GM19025 (cell line): ENCODE data around the gene TRIM17.

Experiments
- ATAC-seq: cut with Tn5 transposase; IDR thresholded peaks from one replicate; pipeline ENCODE4 v1.9.1; 2021; ENCODE audit warnings: mild to moderate bottlenecking, low read depth, moderate library complexity; ENCODE audit not compliant: unreplicated experiment

The TRIM17 gene

DNA sequence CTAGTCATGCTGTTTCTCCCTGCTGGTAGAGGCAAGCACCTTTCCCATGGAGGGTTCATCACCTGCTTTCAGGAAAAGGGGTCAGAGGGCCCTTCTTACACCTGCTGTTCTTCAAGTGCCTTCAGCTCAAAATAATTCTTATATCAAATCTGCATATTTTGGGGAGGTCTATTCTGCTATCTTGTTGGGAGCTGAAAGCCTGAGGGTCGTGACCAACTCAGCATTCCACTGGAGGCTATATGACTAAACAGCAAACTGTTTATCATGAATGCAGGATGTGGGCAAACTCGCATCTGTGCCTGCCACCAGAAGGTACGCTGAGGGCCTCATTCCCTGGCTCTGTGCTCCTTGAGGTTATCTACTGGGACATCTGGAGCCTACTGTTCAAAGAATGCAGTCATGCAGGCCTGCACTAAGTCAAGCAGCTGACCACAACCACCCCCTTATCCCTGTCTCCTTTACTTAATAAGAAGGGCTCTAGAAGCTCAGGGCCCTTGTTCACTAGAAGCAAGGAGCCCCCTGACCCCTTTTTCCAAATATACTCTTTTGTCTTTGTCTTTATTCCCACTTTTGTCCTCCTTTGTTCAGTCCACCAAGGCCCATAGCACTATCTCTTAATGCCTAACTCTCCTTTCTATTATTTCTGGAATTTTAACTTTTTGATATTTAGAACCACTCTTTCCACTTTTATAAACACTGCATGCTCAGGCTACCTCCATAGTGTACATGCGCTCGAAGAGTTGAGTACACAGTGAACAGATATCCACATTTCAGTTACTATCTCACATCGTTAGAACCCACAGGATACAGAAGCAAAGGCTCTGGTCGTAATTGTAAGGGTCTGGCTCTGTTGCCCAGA lies 4.5 kb upstream of the TRIM17 start:
- no peak for ATAC-seq

GRCh38 chr1:228417483-228418203 lies 982 bp upstream of the TRIM17 start:
- no peak for ATAC-seq

GRCh38 chr1:228417061-228417460 lies 400 bp upstream of the TRIM17 start:
- ATAC-seq, result no peak

GRCh38 chr1:228415853-228416216 lies 826 bp downstream of the TRIM17 start:
- no peak for ATAC-seq

- ATAC-seq, result no peak
These were observed 1.4 kb downstream of the TRIM17 start for GRCh38 chr1:228415221-228415620.

GRCh38 chr1:228414511-228415211 lies 2.0 kb downstream of the TRIM17 start:
- ATAC-seq, result no peak

GRCh38 chr1:228413241-228414010 lies 3.2 kb downstream of the TRIM17 start:
- no peak for ATAC-seq

DNA sequence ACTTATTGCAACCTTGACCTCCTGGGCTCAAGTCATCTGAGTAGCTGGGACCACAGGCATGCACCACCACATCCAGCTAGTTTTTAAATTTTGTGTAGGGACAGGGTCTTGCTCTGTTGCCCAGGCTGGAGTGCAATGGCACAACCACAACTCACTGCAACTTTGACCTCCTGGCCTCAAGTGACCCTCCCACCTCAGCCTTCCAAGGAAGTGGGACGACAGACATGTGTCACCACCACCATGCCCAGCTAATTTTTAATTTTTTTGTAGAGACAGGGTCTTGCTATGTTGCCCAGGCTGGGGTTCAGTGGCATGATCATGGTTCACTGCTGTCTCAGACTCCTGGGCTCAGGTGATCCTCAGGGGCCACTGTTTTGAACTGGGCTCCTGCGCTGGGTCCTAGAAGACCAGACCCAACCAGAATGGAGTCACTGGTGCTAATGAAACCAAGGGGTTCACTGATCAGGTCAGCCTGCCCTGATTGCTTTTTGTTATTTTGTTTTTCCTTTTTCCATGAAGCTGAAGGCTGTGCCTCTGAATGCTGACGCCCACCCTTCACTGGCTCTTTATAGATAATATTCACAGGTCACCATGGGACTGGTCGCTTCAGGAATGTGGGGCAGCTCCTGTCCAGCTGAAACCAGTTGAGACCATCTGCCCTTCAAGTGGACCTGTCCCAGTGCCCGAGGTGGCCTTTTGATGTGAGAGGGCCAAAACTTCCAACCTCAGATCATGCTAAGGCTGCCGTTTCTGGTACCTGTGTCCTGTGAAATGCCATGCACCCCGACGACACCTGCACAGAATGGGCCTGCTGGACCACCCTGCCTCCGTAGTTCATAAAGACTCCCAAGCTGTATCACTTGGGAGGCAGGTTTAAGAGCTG lies 4.9 kb downstream of the TRIM17 start:
- no peak for ATAC-seq

DNA sequence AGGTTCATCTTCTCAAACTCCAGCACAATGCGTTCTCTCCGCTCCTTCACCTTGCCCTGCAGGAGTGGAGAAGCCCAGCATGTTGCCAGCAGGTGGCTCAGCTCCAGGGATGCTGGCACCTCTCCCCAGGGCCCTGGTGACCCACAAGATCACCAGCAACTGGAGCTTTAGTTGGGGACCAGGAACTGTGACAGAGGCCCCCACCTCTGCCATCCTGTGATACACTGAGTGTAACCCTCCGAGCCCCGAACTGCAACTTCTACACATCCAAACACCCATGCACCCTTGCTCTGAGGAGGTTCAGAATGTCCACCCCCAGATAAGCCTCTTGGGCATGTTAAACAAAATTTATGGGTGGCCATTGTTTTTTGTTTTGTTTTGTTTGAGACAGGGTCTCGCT lies 5.5 kb downstream of the TRIM17 start:
- ATAC-seq, result no peak

GRCh38 chr1:228410671-228411070 lies 6.0 kb downstream of the TRIM17 start:
- ATAC-seq, result no peak

- no peak for ATAC-seq
These were observed 6.6 kb downstream of the TRIM17 start for GRCh38 chr1:228410015-228410414.

- ATAC-seq, result no peak
These were observed 7.5 kb downstream of the TRIM17 start for GRCh38 chr1:228408869-228409805.

DNA sequence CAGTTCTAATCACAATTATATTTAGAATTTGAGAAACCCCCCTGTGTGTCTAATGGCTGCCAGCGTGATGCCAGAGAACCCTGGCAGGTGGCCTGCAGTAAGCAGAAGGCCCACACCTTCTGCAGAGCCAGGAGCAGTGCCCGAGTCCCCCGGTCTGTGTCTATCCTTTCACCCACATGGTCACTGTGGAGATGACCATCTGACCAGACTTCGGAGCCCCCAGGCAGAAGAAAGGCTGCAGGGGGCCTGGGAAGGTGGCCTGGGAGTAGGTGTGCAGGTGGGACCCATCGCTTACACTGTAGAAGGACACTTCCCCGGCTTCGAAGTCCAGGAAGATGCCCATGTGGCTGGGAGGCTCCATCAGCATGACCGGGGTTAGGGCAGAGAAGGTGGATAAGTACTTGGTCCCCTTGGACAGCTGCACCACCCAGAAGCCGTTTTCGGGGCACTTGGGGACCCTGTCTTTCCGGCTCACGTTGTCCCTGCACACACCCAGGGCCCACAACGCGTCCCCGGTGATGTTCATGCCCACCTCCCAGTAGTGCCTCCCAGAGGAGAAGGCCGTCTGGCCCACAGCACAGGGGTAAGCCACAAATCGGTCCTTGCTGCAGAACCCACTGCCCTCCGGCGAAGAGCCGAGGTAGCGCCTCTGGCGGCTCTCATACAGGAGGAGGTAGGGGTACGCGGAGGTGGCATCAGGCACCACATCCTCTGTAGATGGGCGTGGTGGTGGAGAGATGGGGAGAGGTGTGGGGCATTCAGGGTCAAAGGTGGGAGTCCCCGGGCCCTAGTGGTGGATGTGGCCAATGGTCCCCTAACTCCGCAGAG lies 8.4 kb downstream of the TRIM17 start:
- ATAC-seq, result no peak

- no peak for ATAC-seq
These were observed 9.3 kb downstream of the TRIM17 start for GRCh38 chr1:228407106-228408040.

DNA sequence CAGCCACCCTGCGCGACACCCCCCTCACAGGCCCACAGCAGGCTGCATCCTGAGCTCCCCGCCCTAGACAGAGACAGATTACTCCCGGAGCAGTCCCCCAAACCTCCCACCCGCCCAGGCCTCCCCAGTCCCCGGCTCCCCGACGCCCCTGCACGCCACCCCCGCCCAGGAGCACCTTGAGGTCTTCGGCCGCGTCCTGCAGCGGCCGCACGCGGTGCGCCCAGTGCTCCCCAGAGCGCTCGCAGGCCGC lies 10.8 kb downstream of the TRIM17 start:
- peak; percentile 19 for ATAC-seq

- no peak for ATAC-seq
These were observed 11.3 kb downstream of the TRIM17 start for GRCh38 chr1:228405200-228405978.
